Nephron progenitor cell (in vitro differentiated cells): ENCODE results near the gene CHMP4B.

Experiments
- DNase-seq: peaks from one replicate; pipeline ENCODE4 v3.0.0; 2021
- H3K27ac Mint-ChIP-seq: 2 replicates; pipeline ENCODE4 v1.8.0; 2021; ENCODE audit warnings: mild to moderate bottlenecking, moderate library complexity, mixed read lengths
- H3K27me3 Mint-ChIP-seq: 2 replicates; pipeline ENCODE4 v1.8.0; 2021; ENCODE audit warnings: mild to moderate bottlenecking, low read depth, mixed read lengths; ENCODE audit not compliant: poor library complexity
- H3K36me3 Mint-ChIP-seq: 2 replicates; pipeline ENCODE4 v1.8.0; 2021; ENCODE audit warnings: low read depth, mixed read lengths
- H3K4me1 Mint-ChIP-seq: 2 replicates; pipeline ENCODE4 v1.8.0; 2021; ENCODE audit warnings: mixed read lengths
- H3K4me3 Mint-ChIP-seq: 2 replicates; pipeline ENCODE4 v1.8.0; 2021; ENCODE audit warnings: mild to moderate bottlenecking, moderate library complexity, mixed read lengths
- H3K9me3 Mint-ChIP-seq: 2 replicates; pipeline ENCODE4 v1.8.0; 2021; ENCODE audit warnings: mild to moderate bottlenecking, moderate library complexity, mixed read lengths
- CTCF ChIP-seq: fragments of 200-600 bp; sonication (generic); IDR thresholded peaks from 2 replicates; pipeline ENCODE4 v1.5.0; 2021; ENCODE audit warnings: antibody characterized with exemption

The CHMP4B gene

GRCh38 chr20:33874129-33874528, 63.0 kb downstream of the CHMP4B start:
- DNase-seq = no peak
- no peak overlapping the region for H3K27ac Mint-ChIP-seq

GRCh38 chr20:33875055-33875454, 63.9 kb downstream of the CHMP4B start:
- Mint-ChIP-seq H3K27me3 (peaks cover 16% of the 10 kb centered on the region), H3K27ac (no peak overlapping the region), H3K36me3 (peaks cover 11% of the 10 kb centered on the region), H3K9me3 (peaks cover 26% of the 10 kb centered on the region), H3K4me3 (no peak overlapping the region), H3K4me1 (peaks cover 5% of the 10 kb centered on the region)
- no peak for TF ChIP-seq CTCF
- DNase-seq = no peak

More at GRCh38 chr20:33874129-33874528, 63.0 kb downstream of the CHMP4B start:
- Mint-ChIP-seq H3K9me3 (peaks cover 20% of the 10 kb centered on the region), H3K36me3 (peaks cover 10% of the 10 kb centered on the region), H3K4me3 (no peak overlapping the region), H3K27me3 (peaks cover 20% of the 10 kb centered on the region), H3K4me1 (peaks cover 5% of the 10 kb centered on the region)
- TF ChIP-seq CTCF = no peak

- peaks cover 5% of the 10 kb centered on the region for H3K4me1 Mint-ChIP-seq
- peaks cover 16% of the 10 kb centered on the region for H3K27me3 Mint-ChIP-seq
Observed at GRCh38 chr20:33875534-33876026, 64.4 kb downstream of the CHMP4B start.

GRCh38 chr20:33878583-33878982, 67.4 kb downstream of the CHMP4B start:
- DNase-seq = no peak
- no peak for TF ChIP-seq CTCF
- H3K4me3 Mint-ChIP-seq = no peak overlapping the region
- H3K27me3 Mint-ChIP-seq = peaks cover 13% of the 10 kb centered on the region
- peaks cover 31% of the 10 kb centered on the region for H3K9me3 Mint-ChIP-seq
- peaks cover 15% of the 10 kb centered on the region for H3K36me3 Mint-ChIP-seq
- H3K4me1 Mint-ChIP-seq = peaks cover 15% of the 10 kb centered on the region
- H3K27ac Mint-ChIP-seq = no peak overlapping the region

More at GRCh38 chr20:33875534-33876026, 64.4 kb downstream of the CHMP4B start:
- Mint-ChIP-seq H3K9me3 (peaks cover 31% of the 10 kb centered on the region), H3K27ac (no peak overlapping the region), H3K36me3 (peaks cover 15% of the 10 kb centered on the region), H3K4me3 (no peak overlapping the region)
- DNase-seq = no peak
- no peak for TF ChIP-seq CTCF

GRCh38 chr20:33880396-33880795, 69.2 kb downstream of the CHMP4B start:
- H3K27ac Mint-ChIP-seq = no peak overlapping the region
- no peak for DNase-seq
- no peak overlapping the region for H3K4me3 Mint-ChIP-seq
- peaks cover 35% of the 10 kb centered on the region for H3K9me3 Mint-ChIP-seq
- TF ChIP-seq CTCF = no peak
- H3K27me3 Mint-ChIP-seq = peaks cover 10% of the 10 kb centered on the region
- peaks cover 15% of the 10 kb centered on the region for H3K4me1 Mint-ChIP-seq
- peaks cover 15% of the 10 kb centered on the region for H3K36me3 Mint-ChIP-seq

GRCh38 chr20:33881989-33882388, 70.8 kb downstream of the CHMP4B start:
- peaks cover 10% of the 10 kb centered on the region for H3K27me3 Mint-ChIP-seq
- H3K36me3 Mint-ChIP-seq = peaks cover 15% of the 10 kb centered on the region
- H3K9me3 Mint-ChIP-seq = peaks cover 37% of the 10 kb centered on the region
- peak; percentile 65 for DNase-seq
- H3K4me1 Mint-ChIP-seq = peaks cover 15% of the 10 kb centered on the region
- peak overlapping the region; percentile 81 for H3K27ac Mint-ChIP-seq
- no peak for TF ChIP-seq CTCF
- no peak overlapping the region for H3K4me3 Mint-ChIP-seq
